Measurements from ENCODE around the gene DVL3.

DVL3 gene

DNA sequence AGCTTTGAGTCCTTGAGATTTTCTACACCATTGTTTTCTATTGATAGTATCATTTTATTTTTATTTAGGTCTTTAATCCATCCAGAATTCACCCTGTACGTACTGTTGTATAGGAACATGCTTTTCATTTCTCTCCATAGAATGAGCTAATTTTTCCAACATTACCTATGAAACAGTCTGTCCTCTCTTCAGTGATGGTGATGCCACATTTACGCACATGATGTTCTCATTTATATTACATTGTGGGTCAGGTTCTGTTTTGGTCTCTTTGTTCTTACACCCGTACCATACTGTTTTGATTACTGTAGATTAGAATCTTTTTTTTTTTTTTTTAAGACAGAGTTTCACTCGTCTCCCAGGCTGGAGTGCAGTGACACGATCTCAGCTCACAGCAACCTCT is 56.5 kb downstream of the DVL3 start:
- no peaks in the 10 kb centered on the region for H3K4me1 ChIP-seq (ENCODE audit: control insufficient read depth, insufficient read depth, low read length)

DNA sequence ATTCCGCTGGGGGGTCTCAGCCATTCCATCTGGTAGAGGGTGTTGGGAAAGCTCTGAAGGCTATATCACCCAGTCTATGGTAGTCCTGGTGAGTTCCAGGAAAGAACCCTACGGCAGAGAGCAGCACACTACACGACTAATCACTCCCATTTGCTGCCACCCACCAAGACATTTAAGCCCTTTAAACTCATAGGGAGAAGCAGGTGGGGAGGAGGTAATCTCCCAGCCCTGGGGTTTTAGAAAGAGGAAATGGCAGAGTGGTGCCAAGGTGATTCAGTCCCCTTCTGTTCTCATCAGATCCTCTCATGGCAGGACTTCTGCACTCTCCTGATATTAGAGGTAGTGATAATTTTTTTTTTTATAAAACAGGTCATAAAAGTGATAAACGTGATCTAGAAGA is 63.6 kb downstream of the DVL3 start:
- Histone ChIP-seq H3K4me3 (ENCODE audit: low read depth, low read length) (no peak overlapping the region), H3K4me1 (ENCODE audit: control insufficient read depth, insufficient read depth, low read length) (no peaks in the 10 kb centered on the region), H3K9ac (ENCODE audit: low read depth, low read length) (no peak overlapping the region), H3K27me3 (ENCODE audit: control insufficient read depth, insufficient read depth, low read length) (no peaks in the 10 kb centered on the region), H3K9me3 (ENCODE audit: control insufficient read depth, insufficient read depth, low read length) (no peaks in the 10 kb centered on the region), H3K27ac (ENCODE audit: low read depth, low read length) (no peak overlapping the region), H3K36me3 (ENCODE audit: control insufficient read depth, insufficient read depth, low read length) (no peaks in the 10 kb centered on the region)

More for the DNA sequence above, 56.5 kb downstream of the DVL3 start:
- no peaks in the 10 kb centered on the region for H3K27me3 ChIP-seq (ENCODE audit: control insufficient read depth, insufficient read depth, low read length)
- H3K36me3 ChIP-seq (ENCODE audit: control insufficient read depth, insufficient read depth, low read length), result no peaks in the 10 kb centered on the region
- H3K27ac ChIP-seq (ENCODE audit: low read depth, low read length), result no peak overlapping the region
- no peak overlapping the region for H3K4me3 ChIP-seq (ENCODE audit: low read depth, low read length)
- H3K9me3 ChIP-seq (ENCODE audit: control insufficient read depth, insufficient read depth, low read length), result no peaks in the 10 kb centered on the region
- H3K9ac ChIP-seq (ENCODE audit: low read depth, low read length), result no peak overlapping the region

DNA sequence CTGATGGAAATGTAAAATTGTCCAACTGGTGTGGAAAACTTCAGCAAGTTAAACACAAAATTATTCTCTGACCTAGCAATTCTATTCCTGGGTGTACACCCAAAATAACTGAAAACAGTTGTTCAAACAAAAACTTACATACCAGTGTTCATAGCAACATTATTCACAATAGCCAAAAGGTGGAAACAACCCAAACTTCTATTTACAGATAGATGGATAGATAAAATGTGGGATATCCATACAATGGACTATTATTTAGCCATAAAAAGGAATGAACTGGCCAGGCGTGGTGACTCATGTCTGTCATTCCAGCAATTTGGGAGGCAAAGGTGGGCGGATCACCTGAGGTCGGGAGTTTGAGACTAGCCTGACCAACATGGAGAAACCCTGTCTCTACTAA is 67.3 kb downstream of the DVL3 start:
- Histone ChIP-seq H3K27ac (ENCODE audit: low read depth, low read length) (no peak overlapping the region), H3K9me3 (ENCODE audit: control insufficient read depth, insufficient read depth, low read length) (no peaks in the 10 kb centered on the region), H3K27me3 (ENCODE audit: control insufficient read depth, insufficient read depth, low read length) (peaks cover under 1% of the 10 kb centered on the region; the same call in 1 of the 2 replicates), H3K4me1 (ENCODE audit: control insufficient read depth, insufficient read depth, low read length) (no peaks in the 10 kb centered on the region), H3K36me3 (ENCODE audit: control insufficient read depth, insufficient read depth, low read length) (no peaks in the 10 kb centered on the region), H3K4me3 (ENCODE audit: low read depth, low read length) (no peak overlapping the region), H3K9ac (ENCODE audit: low read depth, low read length) (no peak overlapping the region)
